ENCODE results near the gene TMEM225B. TPM values are rescaled to one million over a fixed set of nuclear protein-coding genes. Genes with fewer than 3 reads are reported as not detected.

TMEM225B gene
- total RNA-seq, 1 donor from 2014 or later, result 1.00 TPM

Other genes starting within 250 kb of the TMEM225B start
- gene ARPC1B, start 223.5 kb upstream of the TMEM225B start, total RNA-seq, result 53.0 TPM
- 94.4 TPM for gene PDAP1, start 189.7 kb upstream of the TMEM225B start, total RNA-seq
- gene BUD31, start 189.3 kb upstream of the TMEM225B start, total RNA-seq, result 98.9 TPM
- gene PTCD1, start 159.5 kb upstream of the TMEM225B start, total RNA-seq, result 4.0 TPM
- 23.8 TPM for gene CPSF4, start 159.3 kb upstream of the TMEM225B start, total RNA-seq
- gene ATP5MF, start 132.1 kb upstream of the TMEM225B start, total RNA-seq, result 409 TPM
- 4.2 TPM for gene ZNF789, start 125.4 kb upstream of the TMEM225B start, total RNA-seq
- 15.4 TPM for gene ZNF394, start 98.0 kb upstream of the TMEM225B start, total RNA-seq
- 3.3 TPM for gene ZKSCAN5, start 93.6 kb upstream of the TMEM225B start, total RNA-seq
- gene FAM200A, start 46.2 kb upstream of the TMEM225B start, total RNA-seq, result 3.3 TPM
- gene ZNF655, start 39.6 kb upstream of the TMEM225B start, total RNA-seq, result 49.9 TPM
- 9.6 TPM for gene ZSCAN25, start 18.7 kb downstream of the TMEM225B start, total RNA-seq
- gene CYP3A5, start 81.7 kb downstream of the TMEM225B start, total RNA-seq, result 26.4 TPM
- not detected for gene CYP3A7, start 136.9 kb downstream of the TMEM225B start, total RNA-seq
- 0.24 TPM for gene CYP3A4, start 185.9 kb downstream of the TMEM225B start, total RNA-seq
- gene CYP3A43, start 229.7 kb downstream of the TMEM225B start, total RNA-seq, result not detected

Data from esophagus mucosa (tissue), 1 donor.